IMR-90 (cell line): Measurements from ENCODE around the gene ZACN. TPM values are rescaled to one million over a fixed set of nuclear protein-coding genes. Genes with fewer than 3 reads are reported as not detected.

Experiments
- ATAC-seq: fragments of 200-7000 bp; cut with Tn5 transposase; 2 replicates; pipeline ENCODE4 v1.9.1; 2020; ENCODE audit warnings: low read depth, mild to moderate bottlenecking, moderate library complexity
- BruUV-seq: library from RNA; stranded (reverse); fragments of 400-500 nt; replicated peaks from 2 replicates; lab custom pipeline; 2021; lab: Mats Ljungman, UMichigan
- CTCF ChIA-PET: fragments of 300-600 bp; formaldehyde crosslinking; extraction: SDS; loops from one replicate; lab custom pipeline; 2021; ENCODE audit warnings: antibody characterized with exemption; lab: Yijun Ruan, JAX
- POLR2A ChIA-PET: fragments of 300-600 bp; sonication (Branson Sonifier 250); formaldehyde crosslinking; loops from one replicate; lab custom pipeline; 2022; ENCODE audit warnings: antibody characterized with exemption; ENCODE audit not compliant: unreplicated experiment; lab: Charles Lee
- DNase-seq: peaks from one replicate; pipeline ENCODE4 v3.0.0; 2013
- H2AFZ ChIP-seq: replicated peaks from 2 replicates; pipeline ENCODE3; 2013; ENCODE audit warnings: low read length, mild to moderate bottlenecking; ENCODE audit not compliant: poor library complexity
- H2AK5ac ChIP-seq: 2 replicates; pipeline ENCODE4 v1.6.1; 2013; ENCODE audit warnings: low read depth, low read length, inconsistent platforms
- H2AK9ac ChIP-seq: replicated peaks from 2 replicates; pipeline ENCODE3; 2013; ENCODE audit warnings: mild to moderate bottlenecking, low read depth, low read length, moderate library complexity; ENCODE audit not compliant: poor library complexity
- H2BK120ac ChIP-seq: 2 replicates; pipeline ENCODE4 v1.6.1; 2013; ENCODE audit warnings: low read depth, low read length, inconsistent platforms
- H2BK15ac ChIP-seq: 3 replicates; pipeline ENCODE4 v1.6.1; 2013; ENCODE audit warnings: low read depth, low read length, inconsistent platforms
- H2BK20ac ChIP-seq: 2 replicates; pipeline ENCODE4 v1.6.1; 2013; ENCODE audit warnings: low read depth, mild to moderate bottlenecking, inconsistent platforms, low read length, moderate library complexity
- H2BK5ac ChIP-seq: 2 replicates; pipeline ENCODE4 v1.6.1; 2013; ENCODE audit warnings: mild to moderate bottlenecking, low read depth, low read length, inconsistent platforms; ENCODE audit not compliant: poor library complexity, severe bottlenecking
- H3K14ac ChIP-seq: replicated peaks from 2 replicates; pipeline ENCODE4 v1.6.1; 2013; ENCODE audit warnings: low read depth, low read length, inconsistent platforms
- H3K18ac ChIP-seq: 2 replicates; pipeline ENCODE4 v1.6.1; 2013; ENCODE audit warnings: low read depth, low read length, control low read depth
- H3K23ac ChIP-seq: 2 replicates; pipeline ENCODE4 v1.6.1; 2013; ENCODE audit warnings: low read depth, low read length, inconsistent platforms
- H3K27ac ChIP-seq: 2 replicates; pipeline ENCODE4 v1.5.1; 2013; ENCODE audit warnings: mild to moderate bottlenecking, control low read depth, low read length; ENCODE audit not compliant: insufficient read depth
- H3K27me3 ChIP-seq: 2 replicates; pipeline ENCODE4 v1.6.1; 2013; ENCODE audit warnings: low read length; ENCODE audit not compliant: control insufficient read depth, insufficient read depth
- H3K36me3 ChIP-seq: 2 replicates; pipeline ENCODE4 v1.6.1; 2013; ENCODE audit warnings: low read length, mixed read lengths; ENCODE audit not compliant: control insufficient read depth, insufficient read depth
- H3K4ac ChIP-seq: 2 replicates; pipeline ENCODE4 v1.6.1; 2013; ENCODE audit warnings: low read depth, low read length, inconsistent platforms
- H3K4me1 ChIP-seq: 2 replicates; pipeline ENCODE4 v1.6.1; 2013; ENCODE audit warnings: low read length, mixed read lengths; ENCODE audit not compliant: control insufficient read depth, insufficient read depth
- H3K4me2 ChIP-seq: 2 replicates; pipeline ENCODE4 v1.6.1; 2013; ENCODE audit warnings: low read depth, mild to moderate bottlenecking, control low read depth, low read length, moderate library complexity
- H3K4me3 ChIP-seq: 2 replicates; pipeline ENCODE4 v1.5.1; 2013; ENCODE audit warnings: low read depth, mild to moderate bottlenecking, control low read depth, low read length, moderate library complexity; ENCODE audit not compliant: insufficient read depth
- H3K56ac ChIP-seq: 2 replicates; pipeline ENCODE4 v1.6.1; 2013; ENCODE audit warnings: low read length, inconsistent platforms; ENCODE audit not compliant: insufficient read depth; ENCODE audit errors: extremely low read depth
- H3K79me1 ChIP-seq, 2 experiments: 2 replicates each; pipeline ENCODE4 v1.6.1; 2013; ENCODE audit warnings: low read length in 2 of 2, inconsistent platforms in 1 of 2, low read depth in 1 of 2
- H3K9ac ChIP-seq: 2 replicates; pipeline ENCODE4 v1.6.1; 2013; ENCODE audit warnings: low read depth, low read length, control low read depth
- H3K9me1 ChIP-seq: 2 replicates; pipeline ENCODE4 v1.6.1; 2013; ENCODE audit warnings: low read length, inconsistent platforms; ENCODE audit not compliant: insufficient read depth
- H3K9me3 ChIP-seq: 2 replicates; pipeline ENCODE4 v1.6.1; 2013; ENCODE audit warnings: low read length; ENCODE audit not compliant: control insufficient read depth, insufficient read depth
- H4K20me1 ChIP-seq: 2 replicates; pipeline ENCODE4 v1.6.1; 2013; ENCODE audit warnings: low read length, inconsistent platforms; ENCODE audit not compliant: insufficient read depth
- H4K5ac ChIP-seq: 2 replicates; pipeline ENCODE4 v1.6.1; 2013; ENCODE audit warnings: mild to moderate bottlenecking, low read depth, low read length, control low read depth
- H4K8ac ChIP-seq, 2 experiments: 2 replicates each; pipeline ENCODE4 v1.6.1; 2013; ENCODE audit warnings: low read depth in 2 of 2, low read length in 2 of 2, control low read depth in 1 of 2, inconsistent platforms in 1 of 2
- H4K91ac ChIP-seq: 2 replicates; pipeline ENCODE4 v1.6.1; 2013; ENCODE audit warnings: low read depth, low read length, inconsistent platforms; ENCODE audit not compliant: insufficient read depth
- BHLHE40 ChIP-seq: fragments of 150-350 bp; IDR thresholded peaks from 2 replicates; pipeline ENCODE4 v1.6.1; 2016; ENCODE audit warnings: mild to moderate bottlenecking, low read depth, low read length
- FOS ChIP-seq: fragments of 150-350 bp; IDR thresholded peaks from 2 replicates; pipeline ENCODE4 v1.6.1; 2016; ENCODE audit warnings: low read depth, low read length
- MAFK ChIP-seq: IDR thresholded peaks from 2 replicates; pipeline ENCODE4 v1.6.1; 2012; ENCODE audit warnings: low read depth, low read length, improper control_type of control experiment
- MXI1 ChIP-seq: IDR thresholded peaks from 2 replicates; pipeline ENCODE4 v1.6.1; 2012; ENCODE audit warnings: low read depth, mild to moderate bottlenecking, low read length, moderate library complexity, borderline replicate concordance
- NFE2L2 ChIP-seq: fragments of 150-350 bp; IDR thresholded peaks from 2 replicates; pipeline ENCODE4 v1.6.1; 2016; ENCODE audit warnings: low read depth, mild to moderate bottlenecking, low read length
- SMC3 ChIP-seq: fragments of 150-350 bp; IDR thresholded peaks from 2 replicates; pipeline ENCODE4 v1.6.1; 2016; ENCODE audit warnings: low read depth, mild to moderate bottlenecking, antibody characterized with exemption, low read length, moderate library complexity
- USF2 ChIP-seq: fragments of 150-350 bp; IDR thresholded peaks from 2 replicates; pipeline ENCODE4 v1.6.1; 2017; ENCODE audit warnings: mild to moderate bottlenecking, antibody characterized with exemption, low read length, low read depth
- WGBS, 2 experiments: methylation state at CpG; one replicate each; pipeline versions ENCODE4 v1.1.5 to v1.1.7; 2013; ENCODE audit warnings: missing lambda C conversion rate in 2 of 2; ENCODE audit not compliant: insufficient read length in 1 of 2; ENCODE audit errors: extremely low coverage in 2 of 2; 5-methylcytosine and 5-hydroxymethylcytosine counted together
- dilution Hi-C: fragments of 300-500 bp; cut with HindIII; formaldehyde crosslinking; loops from one replicate; pipeline ENCODE4 v1.14.3; 2018; ENCODE audit warnings: low sequenced_read_pairs; ENCODE audit not compliant: unreplicated experiment
- in situ Hi-C: fragments of 300-500 bp; cut with MboI; formaldehyde crosslinking; loops from 3 replicates; pipeline ENCODE4 v1.14.3; 2019; ENCODE audit warnings: low sequenced_read_pairs, inconsistent platforms, mixed read lengths
- intact Hi-C: fragments of 100-400 bp; cut with micrococcal nuclease; formaldehyde crosslinking; loops from 2 replicates; pipeline ENCODE4 v1.10.0; 2022
- polyA plus RNA-seq, 3 experiments: library from polyadenylated mRNA; depleted of rRNA; stranded (reverse); fragments of >200 nt; gene quantifications; 2 replicates each; pipeline ENCODE4 v1.2.3, GENCODE V29; 2012; ENCODE audit warnings: low replicate concordance in 1 of 3
- total RNA-seq: library from RNA; depleted of rRNA; stranded (reverse); fragments of >200 nt; gene quantifications from 2 replicates; pipeline ENCODE4 v1.2.3, GENCODE V29; 2012

The ZACN gene
- total and polyA plus RNA-seq, 2 of the 4 experiments (the other 2 are of a cell fraction): not detected

GRCh38 chr17:76102944-76103273 lies 23.9 kb downstream of the ZACN start:
- Histone ChIP-seq H3K79me1 (peaks cover 16 to 34% of the 10 kb centered on the region in 2 experiments), H3K9me3 (no peaks in the 10 kb centered on the region), H2AK5ac (peak overlapping the region; percentile 91; the same call in 1 of the 2 replicates), H3K36me3 (peaks cover 14% of the 10 kb centered on the region), H3K56ac (peak overlapping the region; percentile 84), H3K27me3 (no peaks in the 10 kb centered on the region), H2BK5ac (peak overlapping the region; percentile 92), H2BK20ac (no peak overlapping the region), H3K4ac (peak overlapping the region; percentile 90), H2BK120ac (no peak overlapping the region), H3K9ac (peak overlapping the region; percentile 85), H4K8ac (peak overlapping the region; percentile 92 to 98), H3K14ac (peak overlapping the region; percentile 85), H3K4me2 (peak overlapping the region; percentile 91), H2AFZ (peak overlapping the region; percentile 98), H3K23ac (peak overlapping the region; percentile 89), H4K5ac (peak overlapping the region; percentile 3; the same call in 1 of the 2 replicates), H3K9me1 (peaks cover 10% of the 10 kb centered on the region), H2BK15ac (no peak overlapping the region), H3K18ac (no peak overlapping the region), H4K91ac (peak overlapping the region; percentile 42), H3K4me1 (peaks cover 8% of the 10 kb centered on the region; the same call in 1 of the 2 replicates), H3K4me3 (peak overlapping the region; percentile 78), H4K20me1 (peaks cover 5% of the 10 kb centered on the region; the same call in 1 of the 2 replicates), H3K27ac (peak overlapping the region; percentile 90), H2AK9ac (peak overlapping the region; percentile 94)
- POLR2A ChIA-PET: interaction anchor here (0.5 kb wide), 2 partner anchors 74 to 112 kb away, joined by 3 to 5 read pairs; no protein-coding TSS in a partner anchor
- CTCF ChIA-PET: no interaction called here
- 0% methylated on average over 1 of the region's 4 CpGs; no CpG with 5 or more reads in 1 of the 2 experiments for WGBS, 2 experiments
- no TSS peak for BruUV-seq
- in situ Hi-C loops (no loop called here), intact Hi-C loops (no loop called here), dilution Hi-C loops (no loop called here)
- DNase-seq: no peak
- peak; percentile 4 for ATAC-seq
- TF ChIP-seq SMC3 (no peak), MXI1 (no peak), FOS (no peak), USF2 (no peak), MAFK (no peak), BHLHE40 (no peak), NFE2L2 (no peak)
